ENCODE measurements around the gene PRKACA. TPM values are rescaled to one million over a fixed set of nuclear protein-coding genes. Genes with fewer than 3 reads are reported as not detected.

The PRKACA gene
- 514 TPM for total RNA-seq
- long read RNA-seq, partial matches to known transcripts = 3 of 285 reads
- long read RNA-seq, other reads (novel, unspliced or antisense) = 279 of 285 reads

DNA sequence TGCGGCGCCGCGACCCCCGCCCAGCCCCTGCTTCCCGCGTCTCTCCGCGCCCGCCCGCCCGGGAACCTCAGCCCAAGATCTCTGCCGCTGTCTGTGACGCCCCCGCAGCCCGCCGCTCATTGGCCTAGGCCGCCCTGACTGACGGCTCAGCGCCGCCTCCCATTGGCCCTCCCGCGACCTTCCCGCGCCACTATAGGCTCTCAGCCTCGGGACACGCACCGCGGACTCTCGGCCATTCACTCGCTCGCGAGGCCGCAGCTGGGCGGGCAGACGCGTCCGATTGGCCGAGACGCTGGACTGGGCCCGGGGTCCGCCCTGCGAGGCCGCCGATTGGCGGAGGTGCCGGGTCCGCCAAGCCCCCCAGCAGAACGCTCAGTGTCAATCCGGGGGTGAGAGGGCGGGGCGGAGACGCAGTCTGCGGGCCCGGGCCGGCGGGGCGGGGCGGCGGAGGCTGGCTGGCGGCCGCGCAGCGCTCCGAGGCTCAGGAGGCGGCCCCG, at the start of gene PRKACA:
TSS of gene PRKACA (minus strand) at position 95 of the 497 bp plus-strand sequence. CDS start 215 bp downstream, outside the sequence.
- DNase-seq (peak; percentile 100), ATAC-seq (peak; percentile 86)
- intact Hi-C loops (cut with micrococcal nuclease) = no loop called here

DNA sequence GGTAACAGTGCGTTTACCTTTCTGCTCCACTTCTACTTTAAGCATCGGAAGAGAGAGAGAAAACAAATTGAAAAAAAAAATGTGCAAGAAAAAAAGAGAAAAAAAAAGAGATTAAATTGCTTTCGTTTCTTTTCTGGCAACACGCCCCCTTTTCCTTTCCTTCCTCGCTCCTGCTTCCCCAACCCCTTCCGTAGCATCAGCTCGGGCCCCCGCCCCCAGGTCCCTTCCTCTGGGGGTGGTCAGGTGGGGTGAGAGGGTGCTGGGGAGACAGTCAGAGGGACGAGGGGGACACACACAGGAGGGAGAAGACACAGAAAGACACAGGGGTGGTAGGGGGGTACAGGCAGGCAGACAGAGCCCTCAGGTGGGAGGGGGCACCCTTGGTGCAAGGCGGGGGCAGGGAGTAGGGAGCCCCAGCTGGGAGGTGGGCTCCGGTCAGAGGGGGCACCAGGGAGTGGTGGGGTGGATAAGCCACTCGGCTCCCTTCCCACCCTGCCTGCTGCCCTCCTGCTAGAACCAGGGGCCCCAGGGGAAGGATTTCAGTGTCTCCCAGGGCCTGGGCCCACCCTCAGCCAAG, 49.5 kb upstream of the PRKACA start:
- peak; percentile 8 for ATAC-seq
- no peak for DNase-seq
- intact Hi-C loops (cut with micrococcal nuclease) = no loop called here

DNA sequence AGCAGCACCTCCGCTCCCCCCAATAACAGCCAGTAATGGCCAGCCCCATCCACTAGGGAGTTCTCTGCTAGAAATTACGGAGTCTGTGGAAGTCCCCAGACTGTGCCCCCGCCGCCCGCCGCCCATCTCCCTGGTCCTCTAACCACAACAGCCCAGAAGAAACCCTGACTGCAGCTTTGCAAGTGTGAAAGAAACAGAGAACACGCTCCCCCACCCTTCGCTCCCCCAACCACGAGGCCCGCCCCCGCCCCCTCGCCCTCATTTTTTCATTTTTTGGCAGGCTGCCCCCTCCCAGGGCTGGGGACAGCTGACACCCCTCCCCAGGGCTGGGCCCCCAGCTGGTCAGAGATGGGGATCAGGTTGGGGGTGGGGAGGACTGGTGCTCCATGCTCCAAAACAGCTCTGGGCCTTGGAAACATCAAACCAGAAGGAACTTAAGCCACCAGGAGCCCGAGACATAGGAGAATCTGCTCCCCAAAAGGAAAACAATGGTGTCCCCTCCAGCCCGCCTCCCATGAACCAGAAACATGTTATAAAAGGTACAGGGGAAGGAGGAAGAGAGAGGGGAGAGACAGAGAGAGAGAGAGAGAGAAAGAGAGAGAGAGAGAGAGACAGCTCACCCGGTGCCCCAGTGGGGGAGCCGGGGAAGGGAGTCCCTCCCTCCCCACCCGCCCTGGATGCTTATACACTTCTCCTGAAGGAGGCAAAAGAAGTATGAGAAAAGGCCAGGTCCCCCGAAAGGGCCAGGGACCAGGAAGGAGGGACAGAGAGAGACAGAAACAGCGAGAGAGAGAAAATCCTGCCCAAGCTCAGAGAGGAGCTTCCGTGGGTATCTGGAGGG, 48.6 kb upstream of the PRKACA start:
- ATAC-seq (no peak), DNase-seq (no peak)
- intact Hi-C loops (cut with micrococcal nuclease) = no loop called here

DNA sequence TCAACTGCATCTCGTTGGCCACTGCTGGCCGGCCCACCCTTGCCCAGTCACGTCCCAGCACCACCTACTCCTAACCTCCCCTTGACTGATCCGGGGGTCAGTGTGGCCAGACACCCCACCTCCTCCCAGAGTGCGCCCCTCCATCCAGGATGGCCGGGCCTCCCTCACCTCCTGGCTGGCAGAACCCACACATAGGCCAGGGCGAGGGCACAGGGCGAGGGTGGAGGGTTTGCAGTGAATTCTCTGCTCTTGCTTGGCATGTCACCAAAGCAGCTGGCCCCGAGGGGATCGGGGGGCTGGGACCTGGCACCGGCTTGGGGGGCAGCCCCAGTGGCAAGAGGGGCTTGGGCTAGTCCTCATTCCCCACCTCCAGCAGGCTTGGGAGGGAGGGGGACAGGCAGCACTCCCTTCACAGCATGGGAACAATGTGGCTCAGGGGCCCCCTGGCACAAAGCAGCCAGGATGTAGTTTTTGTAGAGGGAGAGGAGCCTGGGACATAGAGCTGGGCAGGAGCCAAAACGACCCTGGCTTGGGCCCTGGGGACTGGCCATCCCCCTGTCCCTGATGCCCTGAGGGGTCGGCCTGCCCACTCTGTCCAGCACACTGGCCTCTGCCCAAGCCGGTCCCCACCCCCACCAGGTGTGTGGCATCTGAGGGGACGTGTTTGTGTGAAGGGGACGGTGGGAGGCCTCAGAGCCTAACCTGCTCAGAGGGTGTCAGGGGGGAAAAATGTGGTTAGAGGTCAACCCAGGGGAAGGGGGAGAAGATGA, 47.3 kb upstream of the PRKACA start:
- intact Hi-C loops (cut with micrococcal nuclease) = no loop called here
- ATAC-seq (no peak), DNase-seq (no peak)

DNA sequence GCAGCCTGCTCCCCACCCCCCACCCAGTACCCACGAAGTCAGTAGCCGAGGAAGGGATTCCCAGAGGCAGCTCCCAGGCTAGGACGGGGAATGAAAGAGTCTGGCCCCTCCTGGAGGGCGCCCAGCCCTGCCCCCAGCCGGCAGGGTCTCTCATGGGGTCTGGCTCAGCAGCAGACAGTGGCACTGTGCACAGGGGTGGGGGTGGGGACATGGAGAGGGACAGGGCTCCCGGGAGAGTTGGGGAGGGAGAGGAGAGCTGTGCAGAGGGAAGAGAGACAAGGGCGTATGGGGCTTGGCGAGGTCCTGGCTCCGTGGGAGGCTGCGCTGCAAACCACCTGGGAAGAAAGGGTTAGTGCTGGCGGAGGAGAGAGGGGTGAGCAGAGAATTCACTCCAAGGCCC, 46.5 kb upstream of the PRKACA start:
- intact Hi-C loops (cut with micrococcal nuclease) = no loop called here
- DNase-seq (no peak), ATAC-seq (no peak)

DNA sequence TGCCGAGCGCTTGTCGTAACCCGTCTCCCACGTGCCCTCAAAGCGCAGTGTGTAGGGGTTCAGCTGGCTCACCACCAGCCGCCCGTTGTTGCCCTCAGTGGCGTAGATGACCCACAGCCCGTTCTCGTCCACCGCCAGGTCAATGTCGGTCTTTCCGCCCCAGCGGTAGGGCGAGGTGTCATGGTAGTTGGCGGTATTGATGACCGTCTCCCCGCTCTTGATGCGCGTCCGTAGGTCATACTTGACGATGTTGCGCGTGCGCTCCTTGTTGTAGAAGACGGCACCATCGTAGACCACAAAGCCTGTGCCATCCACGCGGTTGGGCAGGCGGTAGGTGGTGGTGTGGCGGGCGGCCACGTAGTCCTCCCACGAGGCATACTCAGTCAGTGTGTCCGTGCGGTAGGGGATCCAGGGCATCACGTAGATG, 45.3 kb upstream of the PRKACA start:
- ATAC-seq = no peak
- DNase-seq = no peak
- intact Hi-C loops (cut with micrococcal nuclease) = no loop called here

DNA sequence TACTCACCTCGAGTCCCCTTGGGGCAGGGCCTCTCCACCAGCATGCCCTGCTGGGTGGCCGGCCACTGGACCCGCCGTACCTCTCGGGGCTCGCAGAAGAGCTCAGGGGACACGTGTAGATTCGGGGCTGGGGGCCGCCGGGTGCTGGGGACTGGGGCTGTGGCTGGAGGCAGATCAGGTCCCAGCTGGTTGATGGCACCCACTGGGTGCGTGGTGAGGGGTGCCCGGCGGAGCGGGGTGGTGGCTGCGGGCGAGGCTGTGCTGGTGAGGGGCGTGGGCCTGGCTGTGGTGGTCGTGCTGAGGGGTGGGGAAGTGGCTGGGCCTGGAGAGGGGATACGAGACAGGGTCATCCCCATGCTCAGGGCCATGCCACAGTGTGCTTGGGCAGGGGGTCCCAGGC, 43.7 kb upstream of the PRKACA start:
- no peak for DNase-seq
- ATAC-seq = no peak
- intact Hi-C loops (cut with micrococcal nuclease) = no loop called here

DNA sequence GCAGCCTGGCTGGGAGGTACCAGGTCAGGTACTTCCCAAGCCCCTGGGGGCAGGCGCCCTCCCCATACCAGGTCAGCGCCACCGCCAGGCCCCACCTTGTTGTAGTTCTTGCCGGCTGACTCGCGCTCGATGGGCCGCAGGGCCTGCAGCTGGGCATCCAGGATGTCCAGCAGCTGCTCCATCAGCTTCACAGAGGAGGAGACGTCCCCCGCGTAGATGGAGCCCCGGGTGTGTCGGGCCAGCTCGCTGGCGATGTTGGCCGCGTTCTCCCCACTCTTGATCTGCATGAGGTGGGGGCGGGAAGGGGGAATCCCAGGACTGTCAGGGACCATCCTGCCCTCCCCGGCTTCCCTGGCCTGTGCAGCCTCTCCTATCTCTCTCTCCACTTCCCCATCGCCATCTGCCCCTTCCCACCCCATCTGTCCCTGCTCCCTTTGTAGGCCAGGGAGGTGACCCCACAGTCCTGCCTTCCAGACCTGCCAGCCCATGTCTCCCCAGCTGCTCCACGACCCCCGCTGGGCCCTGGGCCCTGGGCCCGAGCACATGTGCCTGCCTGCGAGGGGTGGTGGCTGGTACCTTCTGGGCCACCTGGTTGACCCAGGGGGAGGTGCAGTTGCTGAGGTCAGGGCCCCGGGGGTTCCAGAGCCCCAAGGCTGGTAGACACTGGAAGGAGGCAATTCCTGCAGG, 42.6 kb upstream of the PRKACA start:
- intact Hi-C loops (cut with micrococcal nuclease) = no loop called here
- ATAC-seq = no peak
- no peak for DNase-seq

DNA sequence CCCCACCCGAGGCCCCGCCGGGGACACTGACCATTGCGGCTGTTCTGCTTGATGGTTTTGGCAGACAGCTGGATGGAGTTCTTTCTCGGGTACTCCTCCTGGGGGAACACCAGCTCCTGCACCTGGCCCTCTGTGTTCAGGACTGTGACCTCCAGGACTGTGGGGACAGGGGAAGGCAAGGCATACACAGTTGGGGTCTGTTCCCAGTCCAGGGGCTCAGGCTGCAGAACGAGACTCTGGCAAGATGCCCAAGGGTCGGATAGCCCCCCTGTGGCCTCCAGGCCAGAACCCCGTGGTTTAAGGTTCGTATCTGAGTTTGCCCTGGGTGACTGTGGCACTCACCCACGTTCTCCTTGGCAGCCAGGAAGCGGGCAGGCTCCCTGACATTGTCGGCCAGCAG, 41.5 kb upstream of the PRKACA start:
- DNase-seq (no peak), ATAC-seq (no peak)
- intact Hi-C loops (cut with micrococcal nuclease) = no loop called here

DNA sequence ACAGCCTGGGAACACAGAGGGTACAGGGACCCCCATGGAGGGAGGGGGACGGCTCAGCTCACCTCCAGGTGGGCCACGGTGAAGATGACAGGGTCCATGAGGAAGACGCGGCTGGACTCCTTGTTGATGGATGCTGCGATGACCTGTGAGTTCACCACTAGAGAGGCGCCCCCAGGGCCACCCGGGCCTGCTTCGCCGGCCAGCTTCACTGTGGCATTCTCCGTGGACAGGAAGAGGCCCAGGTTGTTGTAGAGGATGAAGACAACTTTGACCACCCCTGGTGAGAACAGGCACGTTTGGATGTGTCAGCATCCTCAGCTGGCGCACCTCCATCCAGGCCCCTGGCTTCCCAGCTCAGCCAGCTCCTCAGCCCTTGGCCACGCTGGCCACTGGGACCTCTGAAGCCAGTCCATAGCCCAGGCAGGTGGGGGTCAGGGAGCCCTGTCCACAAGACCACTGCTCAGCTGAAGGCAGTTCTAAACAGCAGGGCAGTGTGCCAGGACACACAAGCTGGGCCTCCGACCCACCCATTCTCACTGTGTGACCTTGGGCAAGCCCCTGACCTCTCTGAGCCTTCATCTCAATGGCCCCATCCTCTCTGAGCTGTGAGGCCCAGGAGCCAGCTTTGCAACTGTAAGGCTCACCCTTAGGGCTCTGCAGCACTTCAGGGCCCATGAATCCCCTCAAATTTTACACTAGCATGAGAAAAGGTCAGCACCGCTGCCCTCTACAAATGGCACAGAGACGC, 40.9 kb upstream of the PRKACA start:
- ATAC-seq (no peak), DNase-seq (no peak)
- intact Hi-C loops (cut with micrococcal nuclease) = no loop called here

DNA sequence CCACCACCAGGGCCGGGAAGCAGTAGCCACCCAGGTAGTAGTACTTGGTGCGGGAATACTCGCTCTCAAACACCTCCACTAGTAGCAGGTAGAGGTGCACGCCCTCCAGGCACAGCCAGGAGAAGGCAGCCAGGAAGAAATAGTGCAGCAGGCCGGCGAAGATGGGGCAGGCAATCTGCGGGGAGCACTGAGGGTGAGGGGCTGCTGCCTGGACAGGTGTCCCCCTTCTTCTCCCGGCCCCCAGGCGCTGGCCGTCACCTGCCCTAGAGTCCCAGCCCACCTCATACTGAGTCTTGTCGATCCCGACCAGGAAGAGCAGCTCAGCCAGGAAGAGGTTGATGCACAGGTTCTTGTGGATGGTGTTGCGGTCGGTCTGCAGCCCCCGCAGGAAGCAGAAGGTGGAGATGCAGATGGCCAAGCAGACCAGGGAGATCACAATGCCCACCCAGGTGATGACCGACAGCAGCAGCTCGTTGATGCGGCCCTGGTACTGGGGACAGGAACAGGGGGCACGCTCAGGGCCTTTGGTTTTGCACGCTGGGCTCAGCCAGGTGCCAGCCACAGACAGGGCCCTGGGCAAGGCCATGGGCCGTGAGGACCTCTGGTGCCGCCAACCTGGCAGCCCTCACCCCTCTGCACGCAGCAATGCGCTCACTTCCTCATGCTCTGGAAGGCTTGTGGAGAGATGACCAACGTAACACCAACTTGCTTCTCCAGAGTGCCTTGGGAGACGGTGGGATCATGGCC, 39.6 kb upstream of the PRKACA start:
- ATAC-seq (no peak), DNase-seq (no peak)
- intact Hi-C loops (cut with micrococcal nuclease) = no loop called here

DNA sequence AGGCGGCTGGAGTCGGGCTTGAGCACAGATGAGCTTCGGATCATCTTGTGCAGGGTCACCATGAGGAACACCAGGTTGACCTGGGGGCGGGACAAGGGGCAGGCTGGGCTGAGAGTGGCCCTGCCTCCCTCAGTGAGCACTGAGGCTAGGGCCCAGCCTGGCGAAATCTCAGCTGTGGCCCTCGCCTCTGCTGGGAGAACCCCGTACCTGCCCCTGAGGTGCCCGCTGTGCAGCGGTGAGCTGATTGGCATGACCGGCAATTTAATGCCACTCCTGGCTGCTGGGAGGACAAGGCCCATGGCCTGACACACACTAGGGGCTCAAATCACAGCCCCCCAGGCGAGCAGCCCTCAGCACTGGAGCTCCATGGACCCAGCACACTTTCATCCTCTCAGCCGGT, 38.6 kb upstream of the PRKACA start:
- no peak for DNase-seq
- intact Hi-C loops (cut with micrococcal nuclease) = no loop called here
- ATAC-seq = no peak

DNA sequence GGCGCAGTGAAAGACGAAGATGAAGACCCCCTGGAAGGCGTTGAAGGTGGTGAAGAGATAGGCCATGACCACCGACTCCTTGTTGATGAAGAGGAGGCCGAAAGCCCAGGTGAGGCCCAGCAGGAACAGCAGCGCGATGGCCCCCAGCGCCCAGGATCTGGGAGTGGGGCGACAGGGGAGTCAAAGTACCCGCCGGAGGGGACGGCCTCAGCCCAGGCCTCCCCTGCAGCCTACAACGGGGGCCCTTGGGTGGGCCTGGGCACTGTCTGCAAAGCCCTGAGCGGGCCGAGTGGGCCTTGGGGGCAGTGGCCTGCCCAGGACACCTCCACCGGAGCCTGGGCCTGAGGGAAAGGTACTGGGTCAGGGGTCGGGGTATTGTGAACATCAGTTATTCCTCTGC, 37.8 kb upstream of the PRKACA start:
- ATAC-seq = no peak
- no peak for DNase-seq
- intact Hi-C loops (cut with micrococcal nuclease) = no loop called here

DNA sequence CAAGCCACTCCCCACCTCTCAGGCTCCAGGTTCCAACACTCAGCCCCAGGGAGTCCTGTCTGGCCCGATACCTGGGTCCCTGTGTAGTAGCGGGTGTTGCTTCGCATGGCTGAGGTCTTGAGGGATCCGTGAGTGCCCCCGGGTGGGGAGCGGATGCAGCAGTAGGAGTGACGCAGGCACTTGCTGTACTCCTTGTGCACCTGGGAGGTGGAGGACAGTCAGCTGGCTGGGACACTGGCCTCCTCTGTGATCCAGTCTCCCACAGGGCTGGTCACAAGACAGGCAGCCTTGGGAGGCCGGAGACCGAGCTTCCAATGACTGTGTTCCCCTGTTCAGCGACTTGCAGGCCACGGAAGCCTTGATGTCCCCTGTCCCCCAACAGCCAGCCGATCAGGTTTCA, 35.2 kb upstream of the PRKACA start:
- DNase-seq = no peak
- intact Hi-C loops (cut with micrococcal nuclease) = no loop called here

DNA sequence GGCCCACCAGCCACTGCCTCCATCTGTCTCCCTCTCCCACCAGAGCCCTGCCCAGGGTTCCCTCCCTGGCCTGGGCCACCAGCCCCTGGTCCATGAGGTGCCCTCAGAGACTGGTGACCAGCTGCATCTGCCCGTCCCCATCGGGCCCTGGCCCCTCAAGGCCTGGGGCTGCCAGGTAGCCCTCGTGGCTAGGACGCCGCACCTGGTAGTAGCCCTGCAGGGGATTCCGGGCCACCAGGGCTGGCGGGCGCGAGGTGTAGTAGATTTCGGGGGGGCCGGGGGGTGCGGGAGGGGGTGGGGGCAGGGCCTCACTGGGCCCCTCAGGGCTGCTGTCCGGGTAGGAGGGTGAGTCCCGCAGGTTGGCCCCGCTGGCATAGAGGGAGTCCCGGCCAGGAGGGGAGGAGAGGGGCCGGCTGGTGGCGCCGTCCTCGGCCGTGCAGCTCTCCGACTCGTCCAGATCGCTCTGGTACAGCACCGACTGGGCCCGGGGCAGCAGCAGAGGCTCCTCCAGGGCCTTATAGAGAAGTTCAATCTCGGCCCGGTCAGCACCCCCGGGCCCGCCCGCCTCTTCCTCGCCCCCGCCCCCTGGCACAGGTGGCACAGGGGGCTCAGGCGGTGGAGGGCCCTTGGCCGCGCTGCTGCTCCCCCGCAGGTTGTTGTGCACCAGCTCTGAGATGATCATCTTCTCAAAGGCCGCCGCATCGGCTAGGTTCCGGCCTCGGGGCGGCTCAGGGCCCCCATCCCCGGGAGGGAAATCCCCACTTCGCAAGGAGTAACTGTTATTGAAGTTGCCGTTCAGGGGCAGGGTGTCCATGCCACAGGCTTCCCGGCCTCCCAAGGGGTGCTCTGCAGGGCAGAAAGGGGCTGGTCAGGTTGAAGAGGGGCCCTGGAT, 33.5 kb upstream of the PRKACA start:
- ATAC-seq (no peak), DNase-seq (no peak)
- intact Hi-C loops (cut with micrococcal nuclease) = no loop called here

More for the DNA sequence above, 35.2 kb upstream of the PRKACA start:
- no peak for ATAC-seq

DNA sequence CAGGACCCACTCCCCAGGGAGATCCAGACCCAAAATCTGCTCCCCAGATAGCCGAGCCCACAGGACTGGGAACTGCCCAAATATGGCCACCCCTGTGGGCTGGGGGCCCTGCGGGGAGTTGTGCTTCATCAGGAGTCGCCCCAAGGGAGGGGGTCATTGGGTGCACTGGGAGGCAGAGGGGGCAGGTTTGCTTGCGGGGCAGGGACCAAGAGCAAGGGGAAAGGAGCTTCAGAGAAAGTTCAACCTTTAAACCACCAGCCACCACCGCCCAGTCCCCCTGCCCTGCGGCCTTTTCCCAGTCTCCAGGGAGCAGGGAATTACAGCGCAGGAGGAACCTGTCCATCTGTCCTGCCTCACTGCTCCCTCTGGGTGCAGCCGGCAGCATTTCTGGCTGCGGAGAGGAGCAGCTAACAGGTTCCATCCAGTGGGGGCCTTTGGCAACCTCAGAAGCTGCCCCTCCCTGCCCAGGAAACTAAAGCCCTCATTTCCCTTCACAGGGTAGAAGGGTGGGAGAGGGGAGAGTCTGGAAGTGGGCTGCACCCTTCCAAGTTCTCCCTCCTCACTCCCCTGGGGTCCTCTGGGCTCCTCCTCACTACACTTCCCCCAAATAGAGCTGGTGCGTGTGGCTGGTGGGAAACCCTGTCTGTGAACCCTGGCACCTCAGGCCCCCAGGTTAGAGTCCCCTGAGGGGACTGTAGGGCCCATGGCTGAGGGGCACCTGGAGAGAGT, 32.6 kb upstream of the PRKACA start:
- ATAC-seq (no peak), DNase-seq (no peak)
- intact Hi-C loops (cut with micrococcal nuclease) = no loop called here
